ENCODE measurements around the gene FAM200C.

Gene FAM200C

GRCh38 chr5:160369990-160370712 is 29.7 kb downstream of the FAM200C start, which contains the start of gene C1QTNF2:
TSS of gene C1QTNF2 (minus strand) at chr5:160370626. CDS start at chr5:160355011, 15,615 bp downstream.
- TF ChIP-seq CTCF (IDR thresholded peaks at IDR 0.05; ENCODE audit: control insufficient read depth, extremely low read depth, insufficient read depth): no peak
- DNase-seq (ENCODE audit: low read depth): no peak

GRCh38 chr5:160367885-160368284 is 32.0 kb downstream of the FAM200C start:
- DNase-seq (ENCODE audit: low read depth): no peak
- no peak for TF ChIP-seq CTCF (IDR thresholded peaks at IDR 0.05; ENCODE audit: control insufficient read depth, extremely low read depth, insufficient read depth)
- no peak overlapping the region for H3K4me3 ChIP-seq (ENCODE audit: low read depth, low read length)

More at GRCh38 chr5:160369990-160370712, 29.7 kb downstream of the FAM200C start, which contains the start of gene C1QTNF2:
- peak within 1 kb of the TSS; percentile 42 for H3K4me3 ChIP-seq (ENCODE audit: low read depth, low read length)

GRCh38 chr5:160367261-160367660 is 32.6 kb downstream of the FAM200C start:
- no peak for TF ChIP-seq CTCF (IDR thresholded peaks at IDR 0.05; ENCODE audit: control insufficient read depth, extremely low read depth, insufficient read depth)
- H3K4me3 ChIP-seq (ENCODE audit: low read depth, low read length): no peak overlapping the region
- DNase-seq (ENCODE audit: low read depth): no peak

GRCh38 chr5:160366230-160366629 is 33.6 kb downstream of the FAM200C start:
- no peak for DNase-seq (ENCODE audit: low read depth)
- H3K4me3 ChIP-seq (ENCODE audit: low read depth, low read length): no peak overlapping the region
- TF ChIP-seq CTCF (IDR thresholded peaks at IDR 0.05; ENCODE audit: control insufficient read depth, extremely low read depth, insufficient read depth): no peak

- H3K4me3 ChIP-seq (ENCODE audit: low read depth, low read length): no peak overlapping the region
- no peak for TF ChIP-seq CTCF (IDR thresholded peaks at IDR 0.05; ENCODE audit: control insufficient read depth, extremely low read depth, insufficient read depth)
- DNase-seq (ENCODE audit: low read depth): no peak
These were observed 36.0 kb downstream of the FAM200C start for GRCh38 chr5:160363660-160364395.

- DNase-seq (ENCODE audit: low read depth): no peak
- no peak for TF ChIP-seq CTCF (IDR thresholded peaks at IDR 0.05; ENCODE audit: control insufficient read depth, extremely low read depth, insufficient read depth)
- H3K4me3 ChIP-seq (ENCODE audit: low read depth, low read length): no peak overlapping the region
These were observed 36.6 kb downstream of the FAM200C start for GRCh38 chr5:160363211-160363610.
